Upper lobe of left lung (tissue), 4 donors: ENCODE data around the gene AGMO.

ENCODE experiments used
- CTCF ChIP-seq, 6 experiments: fragments of 450-650 bp in 4 of 6; fragments of 200-600 bp in 2 of 6; sonication (generic) in 2 of 6; IDR thresholded peaks; one replicate each; pipeline ENCODE4 v1.5.1; 2016 to 2019; ENCODE audit warnings: antibody characterized with exemption in 6 of 6
- POLR2A ChIP-seq, 4 donors: fragments of 450-650 bp; IDR thresholded peaks; one replicate each; pipeline ENCODE4 v1.5.1; 2016 to 2017; ENCODE audit warnings: antibody characterized with exemption in 4 of 4, mild to moderate bottlenecking in 2 of 4

DNA sequence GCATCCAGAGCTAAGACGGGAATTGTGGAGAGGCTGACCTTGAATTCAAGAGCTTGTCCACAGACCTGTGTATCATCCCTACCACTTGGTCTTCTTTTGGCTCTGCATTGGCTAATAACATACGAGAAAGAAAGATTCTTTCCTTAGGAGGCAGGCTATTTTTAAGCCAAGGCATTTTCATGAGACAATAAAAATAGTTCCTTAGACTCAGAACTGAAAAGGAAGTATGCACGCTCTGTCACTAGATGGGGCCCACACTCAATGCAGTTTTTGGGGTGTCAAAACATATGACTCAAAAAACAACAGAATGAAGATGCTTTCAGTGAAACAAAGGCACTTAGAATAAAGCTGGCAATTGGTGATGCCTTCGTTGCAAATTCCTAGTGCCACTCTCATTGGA is 393.3 kb downstream of the AGMO start:
- TF ChIP-seq CTCF (IDR thresholded peaks at IDR 0.05) (no peak), POLR2A (IDR thresholded peaks at IDR 0.05) (no peak)
